Lower leg skin (tissue), 4 donors: ENCODE data around the gene SLC41A3. TPM values are rescaled to one million over a fixed set of nuclear protein-coding genes. Genes with fewer than 3 reads are reported as not detected.
A peak's percentile ranks its signal among the peaks of the same experiment; 100 is the strongest.
"Not testable (repeated sequence)": the region's sequence is repeated elsewhere in the genome, so short reads cannot be mapped to it uniquely, and the experiment has no call there.

Experiments used
- DNase-seq, 2 donors: peaks; one replicate each; pipeline ENCODE4 v3.0.0-alpha.2; 2019; ENCODE audit warnings: low spot score in 2 of 2
- H3K4me3 ChIP-seq: fragments of 200-600 bp; sonication (generic); 2 replicates; pipeline ENCODE4 v1.5.1; 2017; ENCODE audit warnings: mild to moderate bottlenecking, low read depth; ENCODE audit not compliant: poor library complexity, severe bottlenecking
- POLR2A ChIP-seq, 2 donors: fragments of 450-650 bp; IDR thresholded peaks; one replicate each; pipeline ENCODE4 v1.6.1; 2016 to 2017; ENCODE audit warnings: antibody characterized with exemption in 2 of 2, mild to moderate bottlenecking in 1 of 2, moderate library complexity in 1 of 2
- WGBS, 2 donors: methylation state at CpG; one replicate each; pipeline ENCODE4 v1.1.5; 2018; 5-methylcytosine and 5-hydroxymethylcytosine counted together
- intact Hi-C: fragments of 100-400 bp; cut with DNase I; formaldehyde crosslinking; loops from one replicate; pipeline ENCODE4 v1.15.0; 2023; ENCODE audit warnings: low total_unique reads
- total RNA-seq, 4 donors: library from RNA; depleted of rRNA; stranded (reverse); fragments of >200 nt; gene quantifications; one replicate each; pipeline ENCODE4 v1.1.0, GENCODE V29; 2016
- TF ChIP-seq, protein P1 (sequence below), 3 donors: fragments of 450-650 bp; IDR thresholded peaks; one replicate each; pipeline ENCODE4 v1.5.1; 2016; ENCODE audit warnings: antibody characterized with exemption in 3 of 3, mild to moderate bottlenecking in 3 of 3, moderate library complexity in 2 of 3

The SLC41A3 gene
- total RNA-seq, 4 donors from 2014 or later = 31.6 to 41.1 (median 37.3) TPM

- WGBS, 2 donors = 2% methylated on average over 44 to 52 of the region's 52 CpGs
- TF ChIP-seq, protein P1, sequence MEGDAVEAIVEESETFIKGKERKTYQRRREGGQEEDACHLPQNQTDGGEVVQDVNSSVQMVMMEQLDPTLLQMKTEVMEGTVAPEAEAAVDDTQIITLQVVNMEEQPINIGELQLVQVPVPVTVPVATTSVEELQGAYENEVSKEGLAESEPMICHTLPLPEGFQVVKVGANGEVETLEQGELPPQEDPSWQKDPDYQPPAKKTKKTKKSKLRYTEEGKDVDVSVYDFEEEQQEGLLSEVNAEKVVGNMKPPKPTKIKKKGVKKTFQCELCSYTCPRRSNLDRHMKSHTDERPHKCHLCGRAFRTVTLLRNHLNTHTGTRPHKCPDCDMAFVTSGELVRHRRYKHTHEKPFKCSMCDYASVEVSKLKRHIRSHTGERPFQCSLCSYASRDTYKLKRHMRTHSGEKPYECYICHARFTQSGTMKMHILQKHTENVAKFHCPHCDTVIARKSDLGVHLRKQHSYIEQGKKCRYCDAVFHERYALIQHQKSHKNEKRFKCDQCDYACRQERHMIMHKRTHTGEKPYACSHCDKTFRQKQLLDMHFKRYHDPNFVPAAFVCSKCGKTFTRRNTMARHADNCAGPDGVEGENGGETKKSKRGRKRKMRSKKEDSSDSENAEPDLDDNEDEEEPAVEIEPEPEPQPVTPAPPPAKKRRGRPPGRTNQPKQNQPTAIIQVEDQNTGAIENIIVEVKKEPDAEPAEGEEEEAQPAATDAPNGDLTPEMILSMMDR (IDR thresholded peaks at IDR 0.05) = no peak
- TF ChIP-seq POLR2A (IDR thresholded peaks at IDR 0.05) = no peak
- DNase-seq = peak; percentile 84 to 97
- H3K4me3 ChIP-seq = peak overlapping the region; percentile 80
- intact Hi-C loops = no loop called here
Measured at GRCh38 chr3:125990253-125990970, 93.5 kb downstream of the SLC41A3 start.

DNA sequence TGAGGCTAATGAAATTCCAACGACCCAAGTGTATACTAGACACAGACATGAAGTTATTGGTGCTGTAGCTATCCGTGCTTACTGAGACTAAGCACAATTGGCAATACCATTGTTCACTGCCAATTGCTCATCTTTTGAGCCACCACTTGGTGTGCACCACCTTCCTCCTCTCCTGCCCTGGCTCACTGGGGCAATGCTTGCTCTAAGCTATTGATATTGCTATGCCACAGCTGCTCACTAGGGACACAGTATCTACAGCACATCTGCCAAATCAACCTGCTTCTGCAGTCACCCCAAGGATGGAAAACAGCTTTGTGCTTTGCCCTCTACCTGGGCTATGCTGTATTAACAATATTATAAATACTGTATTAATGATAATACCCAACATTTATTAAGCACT lies 99.0 kb downstream of the SLC41A3 start:
- H3K4me3 ChIP-seq, intact Hi-C loops, DNase-seq: not testable (repeated sequence)
- WGBS, 2 donors = 78 to 85% methylated on average over 2 of the region's 2 CpGs

- DNase-seq, H3K4me3 ChIP-seq, intact Hi-C loops: not testable (repeated sequence)
- WGBS, 2 donors = 50 to 59% methylated on average over 4 of the region's 7 CpGs
Measured at GRCh38 chr3:125977104-125977503, 106.8 kb downstream of the SLC41A3 start.

DNA sequence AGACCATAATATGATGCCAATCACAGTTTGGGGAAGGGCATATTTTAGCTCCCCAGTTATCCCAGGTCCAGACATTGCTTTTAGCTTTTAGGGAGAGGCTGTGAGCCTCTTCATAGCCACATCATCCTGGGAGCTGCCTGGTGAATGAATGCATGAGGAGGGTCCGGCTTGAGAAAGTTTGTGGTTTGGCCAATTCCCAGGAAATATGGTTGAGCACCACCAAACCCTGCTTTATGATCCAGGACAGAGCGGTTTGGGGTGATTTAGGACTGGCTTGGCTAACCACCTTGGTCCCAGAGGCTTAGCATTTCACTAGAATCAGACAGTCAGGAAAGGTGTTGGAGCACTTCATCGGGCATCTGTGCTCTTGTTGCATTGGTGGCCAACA lies 107.9 kb downstream of the SLC41A3 start:
- intact Hi-C loops, DNase-seq, H3K4me3 ChIP-seq: not testable (repeated sequence)
- 66 to 90% methylated on average over 3 of the region's 3 CpGs for WGBS, 2 donors

DNA sequence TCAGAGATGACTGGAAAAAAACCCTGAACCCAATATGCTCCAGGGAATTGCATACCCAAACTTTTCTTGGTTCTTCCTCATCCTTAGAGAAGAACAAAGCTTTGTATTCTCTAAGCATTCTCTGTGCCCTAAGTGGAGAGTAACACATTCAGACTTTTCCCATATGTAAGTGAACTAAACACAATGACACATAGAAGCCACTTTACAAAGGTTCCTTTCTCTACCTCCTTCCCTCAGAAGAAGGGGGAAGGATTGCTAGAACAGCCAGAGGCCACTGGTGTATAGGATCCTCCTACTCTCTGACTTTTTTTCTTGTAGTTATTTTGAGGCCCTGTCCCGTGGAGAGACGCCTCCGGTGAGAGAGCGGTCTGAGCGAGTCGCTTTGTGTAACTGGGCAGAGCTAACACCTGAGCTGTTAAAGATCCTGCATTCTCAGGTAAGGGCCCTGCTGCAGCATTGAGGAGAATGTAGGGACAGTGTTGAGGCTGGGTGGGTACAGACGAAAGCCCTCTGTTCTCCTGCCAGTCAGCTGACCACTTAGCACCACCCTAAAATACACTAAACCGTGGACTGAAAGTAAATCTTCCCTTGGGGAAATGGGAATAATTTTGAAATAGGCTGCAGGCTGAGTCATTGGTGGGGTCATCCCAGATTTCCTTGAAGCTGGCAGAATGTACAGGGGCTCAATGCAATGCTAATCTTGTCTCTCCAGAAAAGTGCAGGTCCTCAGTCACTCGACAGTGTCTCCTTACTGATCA lies 108.5 kb downstream of the SLC41A3 start:
- H3K4me3 ChIP-seq, DNase-seq, intact Hi-C loops: not testable (repeated sequence)
- WGBS, 2 donors = 62 to 74% methylated on average over 9 of the region's 9 CpGs

- WGBS, 2 donors = 2 to 3% methylated on average over 29 of the region's 31 CpGs
Measured at GRCh38 chr3:125971997-125972944, 111.7 kb downstream of the SLC41A3 start.

GRCh38 chr3:125968701-125969592 lies 115.0 kb downstream of the SLC41A3 start, which contains the start of gene ROPN1B:
ROPN1B (plus strand) TSS chr3:125969178; CDS start chr3:125972055, 2,877 bp downstream.
- intact Hi-C loops, DNase-seq, H3K4me3 ChIP-seq: not testable (repeated sequence)
- WGBS, 2 donors = 8 to 12% methylated on average over 2 to 4 of the region's 50 CpGs

More at GRCh38 chr3:125971997-125972944, 111.7 kb downstream of the SLC41A3 start:
- intact Hi-C loops, H3K4me3 ChIP-seq, DNase-seq: not testable (repeated sequence)

- 84 to 92% methylated on average over 2 of the region's 2 CpGs for WGBS, 2 donors
- intact Hi-C loops = not testable (repeated sequence)
Measured at GRCh38 chr3:125968121-125968520, 115.8 kb downstream of the SLC41A3 start.

More at GRCh38 chr3:125968121-125968520, 115.8 kb downstream of the SLC41A3 start:
- DNase-seq, H3K4me3 ChIP-seq: not testable (repeated sequence)
